Hindlimb muscle (tissue), 1 donor: Measurements from ENCODE around the gene STRA8. TPM values are rescaled to one million over a fixed set of nuclear protein-coding genes. Genes with fewer than 3 reads are reported as not detected.

Source experiments
- polyA plus RNA-seq: library from polyadenylated mRNA; unstranded; fragments of 120-200 nt; gene quantifications from one replicate; pipeline ENCODE4 v1.2.1, GENCODE V29; 2013; ENCODE audit not compliant: insufficient read length

Gene STRA8
- polyA plus RNA-seq, 1 donor: not detected

Other genes starting within 250 kb of the STRA8 start
- 3.6 TPM for gene AGBL3, start 247.3 kb upstream of the STRA8 start, polyA plus RNA-seq
- gene TMEM140, start 85.8 kb upstream of the STRA8 start, polyA plus RNA-seq: 14.6 TPM
- gene CYREN, start 63.1 kb upstream of the STRA8 start, polyA plus RNA-seq: 34.8 TPM
- 11.1 TPM for gene WDR91, start 22.3 kb upstream of the STRA8 start, polyA plus RNA-seq